NCI-H82 treated with DMSO at 0.1 percent for 48 hours (cell line): ENCODE data around the gene DAAM1.

Experiments
- DNase-seq: peaks from one replicate; lab custom pipeline; 2025; ENCODE audit not compliant: unreplicated experiment; lab: John Stamatoyannopoulos, UW

Gene DAAM1

GRCh38 chr14:59215757-59216156 lies 27.3 kb downstream of the DAAM1 start:
- no peak for DNase-seq

- DNase-seq = no peak
Observed at GRCh38 chr14:59217011-59217410, 28.5 kb downstream of the DAAM1 start.

- DNase-seq = no peak
Observed at GRCh38 chr14:59221568-59221967, 33.1 kb downstream of the DAAM1 start.

GRCh38 chr14:59224341-59224740 lies 35.9 kb downstream of the DAAM1 start:
- DNase-seq = no peak

- DNase-seq = no peak
Observed at GRCh38 chr14:59225281-59225680, 36.8 kb downstream of the DAAM1 start.

GRCh38 chr14:59228421-59228820 lies 40.0 kb downstream of the DAAM1 start:
- DNase-seq = no peak

GRCh38 chr14:59229653-59230406 lies 41.4 kb downstream of the DAAM1 start:
- DNase-seq = no peak

GRCh38 chr14:59236195-59236594 lies 47.7 kb downstream of the DAAM1 start:
- DNase-seq = no peak

- DNase-seq = no peak
Observed at GRCh38 chr14:59238216-59238615, 49.7 kb downstream of the DAAM1 start.

- no peak for DNase-seq
Observed at GRCh38 chr14:59239022-59239421, 50.6 kb downstream of the DAAM1 start.

GRCh38 chr14:59240356-59240755 lies 51.9 kb downstream of the DAAM1 start:
- DNase-seq = no peak

- DNase-seq = no peak
Observed at GRCh38 chr14:59241121-59241520, 52.7 kb downstream of the DAAM1 start.

- no peak for DNase-seq
Observed at GRCh38 chr14:59243174-59243573, 54.7 kb downstream of the DAAM1 start.

GRCh38 chr14:59244581-59244980 lies 56.1 kb downstream of the DAAM1 start:
- no peak for DNase-seq

- no peak for DNase-seq
Observed at GRCh38 chr14:59245809-59246295, 57.4 kb downstream of the DAAM1 start.

- no peak for DNase-seq
Observed at GRCh38 chr14:59246566-59246965, 58.1 kb downstream of the DAAM1 start.

GRCh38 chr14:59247801-59248584 lies 59.5 kb downstream of the DAAM1 start:
- DNase-seq = no peak

GRCh38 chr14:59249029-59249428 lies 60.6 kb downstream of the DAAM1 start:
- no peak for DNase-seq

GRCh38 chr14:59251811-59252771 lies 63.6 kb downstream of the DAAM1 start:
- no peak for DNase-seq

GRCh38 chr14:59252772-59253500 lies 64.5 kb downstream of the DAAM1 start:
- DNase-seq = no peak
